Measurements from ENCODE around the gene C1orf21.

Gene C1orf21

DNA sequence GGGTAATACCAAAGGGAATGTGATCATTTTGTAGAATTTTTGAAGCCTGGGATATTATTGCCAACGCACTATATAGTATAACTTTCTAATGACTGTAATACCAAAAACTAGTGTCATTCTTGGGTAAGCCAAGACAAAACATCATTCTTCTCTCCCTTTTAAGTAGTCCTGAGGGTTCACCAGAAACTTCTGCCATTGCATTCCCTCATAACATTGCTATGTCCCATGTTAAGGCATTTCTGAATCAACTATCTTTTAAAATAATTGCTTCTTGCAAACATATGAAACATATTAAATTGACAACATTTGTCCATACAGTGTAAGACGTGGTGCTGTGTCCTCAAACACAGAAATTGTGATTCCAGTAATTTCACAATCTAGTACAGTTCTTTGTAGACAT is 29.9 kb upstream of the C1orf21 start:
- TF ChIP-seq, protein P1, sequence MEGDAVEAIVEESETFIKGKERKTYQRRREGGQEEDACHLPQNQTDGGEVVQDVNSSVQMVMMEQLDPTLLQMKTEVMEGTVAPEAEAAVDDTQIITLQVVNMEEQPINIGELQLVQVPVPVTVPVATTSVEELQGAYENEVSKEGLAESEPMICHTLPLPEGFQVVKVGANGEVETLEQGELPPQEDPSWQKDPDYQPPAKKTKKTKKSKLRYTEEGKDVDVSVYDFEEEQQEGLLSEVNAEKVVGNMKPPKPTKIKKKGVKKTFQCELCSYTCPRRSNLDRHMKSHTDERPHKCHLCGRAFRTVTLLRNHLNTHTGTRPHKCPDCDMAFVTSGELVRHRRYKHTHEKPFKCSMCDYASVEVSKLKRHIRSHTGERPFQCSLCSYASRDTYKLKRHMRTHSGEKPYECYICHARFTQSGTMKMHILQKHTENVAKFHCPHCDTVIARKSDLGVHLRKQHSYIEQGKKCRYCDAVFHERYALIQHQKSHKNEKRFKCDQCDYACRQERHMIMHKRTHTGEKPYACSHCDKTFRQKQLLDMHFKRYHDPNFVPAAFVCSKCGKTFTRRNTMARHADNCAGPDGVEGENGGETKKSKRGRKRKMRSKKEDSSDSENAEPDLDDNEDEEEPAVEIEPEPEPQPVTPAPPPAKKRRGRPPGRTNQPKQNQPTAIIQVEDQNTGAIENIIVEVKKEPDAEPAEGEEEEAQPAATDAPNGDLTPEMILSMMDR (IDR thresholded peaks at IDR 0.05; ENCODE audit: extremely low read depth, insufficient read depth, missing control alignments): no peak

DNA sequence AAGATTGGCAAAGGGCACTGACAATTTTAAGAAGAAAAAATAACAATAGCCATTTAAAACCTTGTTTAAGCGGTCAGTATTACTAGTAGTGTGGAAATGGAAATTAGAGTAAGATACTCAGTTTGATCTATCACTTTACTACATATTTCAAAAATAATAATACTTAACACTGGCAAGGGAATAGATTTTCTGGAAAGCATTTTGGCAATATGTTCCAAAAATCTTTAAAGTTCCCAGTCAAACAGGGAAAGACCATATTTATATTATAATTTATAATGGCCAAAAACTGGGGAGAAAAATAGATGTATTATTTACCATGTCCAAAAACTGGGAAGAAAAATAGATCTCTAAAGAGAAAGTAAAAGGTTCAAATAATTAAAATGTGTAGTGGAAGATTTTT is 28.6 kb upstream of the C1orf21 start:
- DNase-seq (ENCODE audit: low spot score): no peak
- TF ChIP-seq, protein P1 (IDR thresholded peaks at IDR 0.05; ENCODE audit: extremely low read depth, insufficient read depth, missing control alignments): no peak
- in situ Hi-C loops (cut with MboI; ENCODE audit: low pct_unique_long_range_greater_than_20kb, low sequenced_read_pairs, unreplicated experiment): no loop called here

More for the DNA sequence above, 29.9 kb upstream of the C1orf21 start:
- in situ Hi-C loops (cut with MboI; ENCODE audit: low pct_unique_long_range_greater_than_20kb, low sequenced_read_pairs, unreplicated experiment): no loop called here
- DNase-seq (ENCODE audit: low spot score): no peak

DNA sequence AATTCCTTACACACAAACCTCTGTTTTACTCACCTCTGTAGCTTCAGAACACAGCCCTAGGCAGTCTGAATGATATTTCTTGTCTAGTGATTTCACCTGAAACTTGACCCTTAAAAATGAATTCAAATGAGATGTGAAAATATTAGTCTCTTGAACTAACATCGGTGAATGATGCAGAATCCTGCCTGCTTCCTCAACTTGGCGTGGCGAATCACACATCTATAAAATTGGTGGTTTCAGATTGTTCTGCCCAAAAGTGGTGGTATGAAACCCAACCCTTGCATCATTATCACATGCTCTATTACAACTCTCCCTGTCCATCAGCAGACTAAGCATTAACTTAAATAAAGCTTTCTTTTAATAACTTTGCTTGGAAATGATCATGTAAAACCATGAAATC is 26.9 kb upstream of the C1orf21 start:
- in situ Hi-C loops (cut with MboI; ENCODE audit: low pct_unique_long_range_greater_than_20kb, low sequenced_read_pairs, unreplicated experiment): no loop called here
- peak; percentile 12 for DNase-seq (ENCODE audit: low spot score)
- TF ChIP-seq, protein P1 (IDR thresholded peaks at IDR 0.05; ENCODE audit: extremely low read depth, insufficient read depth, missing control alignments): no peak

DNA sequence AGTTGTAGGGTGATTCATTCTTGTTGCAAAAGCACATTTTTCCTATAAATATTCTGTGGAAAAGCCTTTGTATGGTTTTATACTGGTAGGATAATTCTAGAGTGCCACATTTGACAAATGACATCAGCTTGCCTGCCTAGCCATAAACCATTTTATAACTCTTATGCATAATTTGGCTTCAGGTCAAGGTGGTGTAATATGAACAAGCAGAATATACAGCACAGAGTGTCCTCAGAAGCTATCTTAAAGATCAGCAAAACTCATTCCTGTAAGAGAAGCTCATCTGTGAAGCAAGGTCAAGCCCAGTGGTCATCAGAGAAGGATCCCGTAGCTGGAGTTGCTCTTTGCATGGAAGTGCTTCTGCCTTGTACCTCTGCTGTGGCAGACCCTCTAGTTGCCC is 24.0 kb upstream of the C1orf21 start:
- in situ Hi-C loops (cut with MboI; ENCODE audit: low pct_unique_long_range_greater_than_20kb, low sequenced_read_pairs, unreplicated experiment): no loop called here
- TF ChIP-seq, protein P1 (IDR thresholded peaks at IDR 0.05; ENCODE audit: extremely low read depth, insufficient read depth, missing control alignments): no peak
- no peak for DNase-seq (ENCODE audit: low spot score)

DNA sequence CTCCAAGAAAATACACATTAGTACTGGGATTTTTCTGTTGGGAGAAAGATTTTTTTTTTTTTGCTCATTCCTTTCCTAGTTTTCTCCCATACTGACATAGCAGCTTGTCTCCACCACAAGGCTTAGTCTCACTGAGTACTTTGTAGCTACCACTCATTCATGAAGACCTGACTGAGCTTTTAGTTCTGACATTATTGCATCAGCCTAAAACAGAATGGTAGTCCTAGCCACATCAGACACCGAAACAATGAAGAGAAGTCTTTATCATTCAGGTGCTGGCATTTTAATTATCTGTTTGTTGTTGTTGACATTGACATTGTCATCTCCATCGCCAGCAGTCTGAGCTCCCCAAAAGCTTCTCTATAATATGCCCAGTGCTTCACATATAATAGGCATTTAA is 21.1 kb upstream of the C1orf21 start:
- in situ Hi-C loops (cut with MboI; ENCODE audit: low pct_unique_long_range_greater_than_20kb, low sequenced_read_pairs, unreplicated experiment): no loop called here
- TF ChIP-seq, protein P1 (IDR thresholded peaks at IDR 0.05; ENCODE audit: extremely low read depth, insufficient read depth, missing control alignments): no peak
- DNase-seq (ENCODE audit: low spot score): no peak

DNA sequence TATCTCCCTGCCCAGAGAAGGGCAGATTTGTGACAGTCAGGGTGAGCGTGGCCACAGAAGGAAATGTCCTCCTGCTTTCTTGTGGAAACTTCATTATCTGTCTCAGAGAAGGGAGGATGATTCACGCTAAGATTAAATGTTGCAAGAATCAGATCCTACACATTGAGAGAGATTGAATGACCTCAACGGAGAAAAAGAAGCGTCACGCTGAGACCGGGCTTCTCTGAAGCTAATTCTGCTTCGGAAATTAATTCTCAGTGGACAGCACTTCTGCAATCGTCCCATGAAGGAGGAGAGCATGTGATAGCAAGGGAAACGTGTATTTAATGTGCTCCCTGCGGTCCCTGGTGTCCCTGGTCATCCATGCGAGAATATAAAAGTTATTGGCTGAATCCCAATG is 19.8 kb upstream of the C1orf21 start:
- DNase-seq (ENCODE audit: low spot score): no peak
- in situ Hi-C loops (cut with MboI; ENCODE audit: low pct_unique_long_range_greater_than_20kb, low sequenced_read_pairs, unreplicated experiment): no loop called here
- TF ChIP-seq, protein P1 (IDR thresholded peaks at IDR 0.05; ENCODE audit: extremely low read depth, insufficient read depth, missing control alignments): no peak
